Neural cell (in vitro differentiated cells): ENCODE results near the gene MAMDC2.

Experiments used
- CTCF ChIP-seq: fragments of 450-650 bp; IDR thresholded peaks from 2 replicates; pipeline ENCODE4 v1.5.1; 2014; ENCODE audit warnings: antibody characterized with exemption, mild to moderate bottlenecking, moderate library complexity; ENCODE audit not compliant: poor library complexity, severe bottlenecking
- EP300 ChIP-seq: fragments of 450-650 bp; conservative IDR thresholded peaks from 2 replicates; pipeline ENCODE4 v1.6.1; 2014; ENCODE audit warnings: antibody characterized with exemption, mild to moderate bottlenecking, moderate library complexity; ENCODE audit not compliant: poor library complexity, severe bottlenecking
- EZH2 ChIP-seq: fragments of 200-600, 300-800 bp; shearing (Covaris generic), sonication (generic); IDR thresholded peaks from 2 replicates; pipeline ENCODE4 v1.6.1; 2014; ENCODE audit warnings: antibody characterized with exemption, low read length, borderline replicate concordance, mild to moderate bottlenecking; ENCODE audit not compliant: insufficient read depth, poor library complexity, severe bottlenecking
- RAD21 ChIP-seq: fragments of 450-650 bp; conservative IDR thresholded peaks from 2 replicates; pipeline ENCODE4 v1.6.1; 2014; ENCODE audit warnings: antibody characterized with exemption, mild to moderate bottlenecking, moderate library complexity
- SMC3 ChIP-seq: fragments of 450-650 bp; conservative IDR thresholded peaks from 2 replicates; pipeline ENCODE4 v1.6.1; 2014; ENCODE audit warnings: antibody characterized with exemption, mild to moderate bottlenecking, moderate library complexity; ENCODE audit not compliant: poor library complexity
- TAF1 ChIP-seq: IDR thresholded peaks from 2 replicates; pipeline ENCODE4 v1.6.1; 2012; ENCODE audit warnings: low read depth

GRCh38 chr9:70081120-70081495 is 37.5 kb downstream of the MAMDC2 start:
- TF ChIP-seq CTCF: no peak
- no peak for TF ChIP-seq EP300
- TF ChIP-seq EZH2: no peak
- TF ChIP-seq RAD21: no peak
- TF ChIP-seq TAF1: no peak
- no peak for TF ChIP-seq SMC3
